GM12878 (cell line): Measurements from ENCODE around the gene CCSER2. TPM values are rescaled to one million over a fixed set of nuclear protein-coding genes. Genes with fewer than 3 reads are reported as not detected.

Source experiments
- ATAC-seq: fragments of 200-7000 bp; cut with Tn5 transposase; 3 replicates; pipeline ENCODE4 v1.9.1; 2020; ENCODE audit warnings: mild to moderate bottlenecking, moderate library complexity
- BruUV-seq: library from RNA; stranded (reverse); fragments of 400-500 nt; replicated peaks from 2 replicates; lab custom pipeline; 2021; lab: Mats Ljungman, UMichigan
- CTCF ChIA-PET: fragments of 300-600 bp; sonication (Branson Sonifier 250); formaldehyde crosslinking; extraction: SDS; loops from one replicate; lab custom pipeline; 2021; ENCODE audit warnings: inconsistent platforms; lab: Yijun Ruan, JAX
- POLR2A ChIA-PET: fragments of 350-600 bp; formaldehyde crosslinking; extraction: SDS; loops from one replicate; lab custom pipeline; 2021; ENCODE audit warnings: inconsistent platforms; lab: Charles Lee
- RAD21 ChIA-PET: fragments of 300-600 bp; sonication (Branson Sonifier 250); formaldehyde crosslinking; loops from one replicate; lab custom pipeline; 2023; ENCODE audit warnings: antibody characterized with exemption; ENCODE audit not compliant: unreplicated experiment; lab: Charles Lee
- SMC1A ChIA-PET: fragments of 300-600 bp; sonication (Branson Sonifier 250); formaldehyde crosslinking; loops from one replicate; lab custom pipeline; 2023; ENCODE audit not compliant: unreplicated experiment, uncharacterized antibody; lab: Charles Lee
- DNase-seq: peaks from one replicate; pipeline ENCODE4 v3.0.0-alpha.2; 2011; ENCODE audit warnings: low read depth, low spot score
- FAIRE-seq: peaks from 3 replicates; lab custom pipeline; 2011; peaks lifted over from hg19 to GRCh38; lab: Jason Lieb, UNC
- H2AFZ ChIP-seq: 2 replicates; pipeline ENCODE4 v1.6.0; 2011; ENCODE audit warnings: low read depth, low read length, control low read depth; ENCODE audit not compliant: control insufficient read depth
- H3K27ac ChIP-seq: 2 replicates; pipeline ENCODE4 v1.5.1; 2011; ENCODE audit warnings: control low read depth; ENCODE audit not compliant: control insufficient read depth, insufficient read depth
- H3K27me3 ChIP-seq, 2 experiments: replicated peaks in 1 of 2; 2 replicates each; pipeline versions ENCODE4 v1.6.0 to v1.6.1; 2011; ENCODE audit warnings: low read length in 1 of 2; ENCODE audit not compliant: control insufficient read depth in 2 of 2, insufficient read depth in 2 of 2
- H3K36me3 ChIP-seq, 2 experiments: 2 replicates each; pipeline ENCODE4 v1.5.1; 2011; ENCODE audit warnings: low read length in 1 of 2; ENCODE audit not compliant: control insufficient read depth in 2 of 2, insufficient read depth in 2 of 2
- H3K4me1 ChIP-seq: 2 replicates; pipeline ENCODE4 v1.6.1; 2011; ENCODE audit warnings: mild to moderate bottlenecking, low read length, moderate library complexity, mixed read lengths; ENCODE audit not compliant: control insufficient read depth, insufficient read depth
- H3K4me2 ChIP-seq: 2 replicates; pipeline ENCODE4 v1.6.0; 2011; ENCODE audit warnings: control low read depth; ENCODE audit not compliant: control insufficient read depth, insufficient read depth
- H3K4me3 ChIP-seq: fragments of 200-600 bp; sonication (generic); 2 replicates; pipeline ENCODE4 v1.5.1; 2016
- H3K79me2 ChIP-seq: 2 replicates; pipeline ENCODE4 v1.6.0; 2011; ENCODE audit warnings: low read length; ENCODE audit not compliant: control insufficient read depth, insufficient read depth
- H3K9ac ChIP-seq: 2 replicates; pipeline ENCODE4 v1.8.0; 2011; ENCODE audit warnings: low read length, control low read depth, mixed read lengths; ENCODE audit not compliant: control insufficient read depth, insufficient read depth
- H3K9me3 ChIP-seq: replicated peaks from 3 replicates; pipeline ENCODE4 v1.5.1; 2011; ENCODE audit warnings: mild to moderate bottlenecking, low read length; ENCODE audit not compliant: control insufficient read depth, insufficient read depth
- H4K20me1 ChIP-seq: 2 replicates; pipeline ENCODE4 v1.6.0; 2011; ENCODE audit not compliant: control insufficient read depth, insufficient read depth
- ASH2L ChIP-seq: fragments of 300-600, 200-600 bp; sonication (generic); IDR thresholded peaks from 2 replicates; pipeline ENCODE4 v1.6.1; 2017; ENCODE audit warnings: low read depth, mild to moderate bottlenecking, borderline replicate concordance
- ATF2 ChIP-seq: IDR thresholded peaks from 2 replicates; pipeline ENCODE4 v1.6.1; 2012; ENCODE audit warnings: low read length, inconsistent platforms
- CREM ChIP-seq: IDR thresholded peaks from 2 replicates; pipeline ENCODE4 v1.6.1; 2014; ENCODE audit warnings: antibody characterized with exemption, low read depth
- FOS ChIP-seq: IDR thresholded peaks from 3 replicates; pipeline ENCODE4 v1.6.1; 2011; ENCODE audit warnings: borderline replicate concordance; ENCODE audit not compliant: insufficient read length; ENCODE audit errors: extremely low read depth
- HCFC1 ChIP-seq: fragments of 150-350 bp; IDR thresholded peaks from 2 replicates; pipeline ENCODE4 v1.6.1; 2014; ENCODE audit warnings: low read length
- IRF5 ChIP-seq: fragments of 450-650 bp; IDR thresholded peaks from 2 replicates; pipeline ENCODE4 v1.6.1; 2017; ENCODE audit warnings: borderline replicate concordance
- KLF5 ChIP-seq: fragments of 450-650 bp; IDR thresholded peaks from 2 replicates; pipeline ENCODE4 v1.6.1; 2014; ENCODE audit warnings: mild to moderate bottlenecking; ENCODE audit not compliant: partially characterized antibody
- NR2C1 ChIP-seq: fragments of 450-650 bp; IDR thresholded peaks from 2 replicates; pipeline ENCODE4 v1.6.1; 2017; ENCODE audit warnings: antibody characterized with exemption, mild to moderate bottlenecking, moderate library complexity
- POLR2AphosphoS2 ChIP-seq: IDR thresholded peaks from 2 replicates; pipeline ENCODE4 v1.6.1; 2011; ENCODE audit warnings: low read depth, mild to moderate bottlenecking, low read length, improper control_type of control experiment, moderate library complexity
- POU2F2 ChIP-seq: IDR thresholded peaks from 3 replicates; pipeline ENCODE4 v1.6.1; 2011; ENCODE audit warnings: low read depth, mild to moderate bottlenecking, low read length, borderline replicate concordance
- RELA ChIP-seq: fragments of 450-650 bp; IDR thresholded peaks from 2 replicates; pipeline ENCODE4 v1.8.0; 2014; ENCODE audit warnings: borderline replicate concordance; ENCODE audit not compliant: partially characterized antibody
- TCF3 ChIP-seq: IDR thresholded peaks from 2 replicates; pipeline ENCODE4 v1.6.1; 2012; ENCODE audit warnings: low read depth, mild to moderate bottlenecking, low read length, borderline replicate concordance; ENCODE audit not compliant: insufficient read depth
- ZBTB4 ChIP-seq: fragments of 450-650 bp; formaldehyde crosslinking; IDR thresholded peaks from 2 replicates; pipeline ENCODE4 v1.4.0; 2022; ENCODE audit warnings: mild to moderate bottlenecking, moderate library complexity
- ZNF207 ChIP-seq: fragments of 450-650 bp; IDR thresholded peaks from 2 replicates; pipeline ENCODE4 v1.6.1; 2014; ENCODE audit warnings: antibody characterized with exemption, mild to moderate bottlenecking, borderline replicate concordance
- WGBS: methylation state at CpG from one replicate; pipeline ENCODE4 v1.1.6; 2016; ENCODE audit warnings: low lambda C conversion rate; ENCODE audit not compliant: insufficient replicate concordance, insufficient coverage; ENCODE audit errors: missing lambda C conversion rate; 5-methylcytosine and 5-hydroxymethylcytosine counted together
- in situ Hi-C: fragments of 300-500 bp; cut with MboI; formaldehyde crosslinking; loops from 9 replicates; pipeline ENCODE4 v1.14.3; 2018; ENCODE audit warnings: mixed read lengths
- intact Hi-C: fragments of 100-400 bp; cut with micrococcal nuclease; formaldehyde crosslinking; loops from one replicate; pipeline ENCODE4 v1.14.2; 2022; ENCODE audit not compliant: unreplicated experiment
- polyA plus RNA-seq, 11 experiments: library from polyadenylated mRNA; depleted of rRNA in 4 of 11; unstranded in 6 of 11; stranded (reverse) in 5 of 11; fragments of >200 nt; fragmentation: Nextera tagmentation in 4 of 11; fragmentation: Illumina TruSeq in 1 of 11; extraction: Ambion mirVana in 4 of 11; extraction: Trizol in 1 of 11; gene quantifications; 1 replicate in 1 of 11; 2 replicates in 10 of 11; pipeline versions ENCODE4 v1.2.1 to v1.2.3, GENCODE V29; 2011 to 2016; ENCODE audit warnings: inconsistent platforms in 2 of 11, missing spikeins in 2 of 11, low read depth in 1 of 11
- total RNA-seq, 4 experiments: library from RNA; depleted of rRNA in 3 of 4; stranded (reverse); fragments of >200 nt in 3 of 4; fragmentation: Illumina TruSeq in 1 of 4; extraction: Trizol in 1 of 4; gene quantifications; 2 replicates each; pipeline versions ENCODE4 v1.2.1 to v1.2.3, GENCODE V29; 2013 to 2021
- TF ChIP-seq, protein P1 (sequence below): fragments of 450-650 bp; IDR thresholded peaks from 2 replicates; pipeline ENCODE4 v1.6.1; 2014; ENCODE audit warnings: mild to moderate bottlenecking

CCSER2 gene
- total and polyA plus RNA-seq, 10 of the 15 experiments (the other 5 are each of a cell fraction or from before 2014, with no cell fraction given), result 4.7 to 18.8 (median 13.2) TPM

GRCh38 chr10:84522612-84523462 is 194.4 kb downstream of the CCSER2 start:
- in situ Hi-C loops, result no loop called here
- H2AFZ ChIP-seq, result no peak overlapping the region
- H3K27ac ChIP-seq, result no peak overlapping the region
- SMC1A ChIA-PET, result interaction anchor here (0.6 kb wide), 1 partner anchor 34 kb away, joined by 4 read pairs; no protein-coding TSS in a partner anchor
- ATAC-seq (no peak; the same call in 2 of the 3 replicates), FAIRE-seq (no peak), DNase-seq (no peak)
- no peaks in the 10 kb centered on the region for H3K36me3 ChIP-seq
- no peaks in the 10 kb centered on the region for H3K4me1 ChIP-seq
- TF ChIP-seq ASH2L (no peak), NR2C1 (no peak), POLR2AphosphoS2 (no peak), ZNF207 (no peak), KLF5 (no peak), IRF5 (no peak), CREM (no peak), TCF3 (no peak), RELA (no peak), ATF2 (no peak), FOS (no peak), POU2F2 (no peak), ZBTB4 (no peak), HCFC1 (no peak)
- TF ChIP-seq, protein P1, sequence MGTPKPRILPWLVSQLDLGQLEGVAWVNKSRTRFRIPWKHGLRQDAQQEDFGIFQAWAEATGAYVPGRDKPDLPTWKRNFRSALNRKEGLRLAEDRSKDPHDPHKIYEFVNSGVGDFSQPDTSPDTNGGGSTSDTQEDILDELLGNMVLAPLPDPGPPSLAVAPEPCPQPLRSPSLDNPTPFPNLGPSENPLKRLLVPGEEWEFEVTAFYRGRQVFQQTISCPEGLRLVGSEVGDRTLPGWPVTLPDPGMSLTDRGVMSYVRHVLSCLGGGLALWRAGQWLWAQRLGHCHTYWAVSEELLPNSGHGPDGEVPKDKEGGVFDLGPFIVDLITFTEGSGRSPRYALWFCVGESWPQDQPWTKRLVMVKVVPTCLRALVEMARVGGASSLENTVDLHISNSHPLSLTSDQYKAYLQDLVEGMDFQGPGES, result no peak
- H4K20me1 ChIP-seq, result no peaks in the 10 kb centered on the region
- no peaks in the 10 kb centered on the region for H3K79me2 ChIP-seq
- WGBS, result 55% methylated on average over 9 of the region's 9 CpGs
- BruUV-seq, result no TSS peak
- H3K27me3 ChIP-seq, result no peaks in the 10 kb centered on the region
- intact Hi-C loops, result no loop called here
- H3K9me3 ChIP-seq, result no peaks in the 10 kb centered on the region; the same call in 2 of the 3 replicates
- POLR2A ChIA-PET, result no interaction called here
- no peak overlapping the region for H3K4me2 ChIP-seq
- no peak overlapping the region for H3K9ac ChIP-seq
- CTCF ChIA-PET, result interaction anchor here (0.8 to 1.0 kb wide), 2 partner anchors 9 to 373 kb away, joined by 3 to 4 read pairs; no protein-coding TSS in a partner anchor
- H3K4me3 ChIP-seq, result no peak overlapping the region
- RAD21 ChIA-PET, result no interaction called here
